A549 (cell line): ENCODE measurements around the gene ZNF789. TPM values are rescaled to one million over a fixed set of nuclear protein-coding genes. Genes with fewer than 3 reads are reported as not detected.

Experiments used
- ATAC-seq, 2 experiments: fragments of 200-7000 bp in 1 of 2; fragments of >200 bp in 1 of 2; cut with Nextera tagmentation in 1 of 2; cut with Tn5 transposase in 1 of 2; 3 replicates each; pipeline versions ENCODE4 v1.8.0 to v1.9.1; 2018 to 2020; ENCODE audit warnings: mild to moderate bottlenecking in 1 of 2, moderate library complexity in 1 of 2
- CTCF ChIA-PET: fragments of 300-600 bp; sonication (Branson Sonifier 250); formaldehyde crosslinking; extraction: SDS; loops from one replicate; lab custom pipeline; 2021; ENCODE audit warnings: antibody characterized with exemption, inconsistent platforms; lab: Yijun Ruan, JAX
- POLR2A ChIA-PET: fragments of 350-600 bp; formaldehyde crosslinking; extraction: SDS; loops from one replicate; lab custom pipeline; 2021; ENCODE audit warnings: antibody characterized with exemption, inconsistent platforms; lab: Yijun Ruan, JAX
- DNase-seq, 2 experiments: peaks; one replicate each; pipeline versions ENCODE4 v3.0.0 to v3.0.0-alpha.2; 2011 to 2016; ENCODE audit warnings: low read depth in 1 of 2, low spot score in 1 of 2
- FAIRE-seq: peaks from 2 replicates; lab custom pipeline; 2011; peaks lifted over from hg19 to GRCh38; lab: Jason Lieb, UNC
- H3K27ac ChIP-seq, 2 experiments: fragments of >200 bp; sonication (Bioruptor Twin); formaldehyde crosslinking; 3 replicates each; pipeline ENCODE4 v1.5.1; 2016 to 2017
- H3K4me1 ChIP-seq: fragments of >200 bp; sonication (Bioruptor Twin); formaldehyde crosslinking; 3 replicates; pipeline ENCODE4 v1.6.1; 2016
- H3K4me2 ChIP-seq: fragments of >200 bp; sonication (Bioruptor Twin); formaldehyde crosslinking; 3 replicates; pipeline ENCODE4 v1.6.1; 2016
- H3K4me3 ChIP-seq: fragments of >200 bp; sonication (Bioruptor Twin); formaldehyde crosslinking; 3 replicates; pipeline ENCODE4 v1.5.1; 2016
- H3K9me3 ChIP-seq: fragments of >200 bp; sonication (Bioruptor Twin); formaldehyde crosslinking; 3 replicates; pipeline ENCODE4 v1.6.1; 2016
- CBX2 ChIP-seq: fragments of 200-600 bp; sonication (generic); IDR thresholded peaks from 2 replicates; pipeline ENCODE4 v1.6.1; 2016; ENCODE audit warnings: low read depth, mild to moderate bottlenecking, borderline replicate concordance
- CHD4 ChIP-seq: fragments of 200-600 bp; sonication (generic); IDR thresholded peaks from 2 replicates; pipeline ENCODE4 v1.6.1; 2016; ENCODE audit warnings: antibody characterized with exemption, mild to moderate bottlenecking, borderline replicate concordance
- EHF ChIP-seq: fragments of 250-450 bp; sonication (Bioruptor Pico); IDR thresholded peaks from 2 replicates; pipeline ENCODE4 v1.5.0; 2020; ENCODE audit warnings: mild to moderate bottlenecking
- FOSB ChIP-seq: fragments of 250-450 bp; sonication (Bioruptor Pico); IDR thresholded peaks from 2 replicates; pipeline ENCODE4 v1.5.0; 2020; ENCODE audit warnings: mild to moderate bottlenecking, moderate library complexity
- FOSL2 ChIP-seq, 2 experiments: fragments of 450-650 bp in 1 of 2; fragments of >200 bp in 1 of 2; sonication (Bioruptor Twin) in 1 of 2; formaldehyde crosslinking; IDR thresholded peaks; 2 replicates each; pipeline versions ENCODE4 v1.5.0 to v1.6.1; 2016 to 2020; ENCODE audit warnings: mild to moderate bottlenecking in 1 of 2, moderate library complexity in 1 of 2
- GATA3 ChIP-seq: IDR thresholded peaks from 2 replicates; pipeline ENCODE4 v1.6.1; 2012; ENCODE audit warnings: borderline replicate concordance
- HDAC2 ChIP-seq: fragments of 200-600 bp; sonication (generic); IDR thresholded peaks from 2 replicates; pipeline ENCODE4 v1.6.1; 2016
- HEYL ChIP-seq: fragments of 250-450 bp; sonication (Bioruptor Pico); IDR thresholded peaks from 2 replicates; pipeline ENCODE4 v1.8.0; 2021; ENCODE audit warnings: mild to moderate bottlenecking, moderate library complexity
- HOXA7 ChIP-seq: fragments of 250-450 bp; sonication (Bioruptor Pico); IDR thresholded peaks from 2 replicates; pipeline ENCODE4 v1.5.0; 2020; ENCODE audit warnings: mild to moderate bottlenecking, moderate library complexity
- HOXB5 ChIP-seq: fragments of 250-450 bp; sonication (Bioruptor Pico); IDR thresholded peaks from 2 replicates; pipeline ENCODE4 v1.5.0; 2020; ENCODE audit warnings: mild to moderate bottlenecking, moderate library complexity
- KDM5A ChIP-seq: fragments of 200-600 bp; sonication (generic); IDR thresholded peaks from 2 replicates; pipeline ENCODE4 v1.6.1; 2016; ENCODE audit warnings: antibody characterized with exemption, mild to moderate bottlenecking
- MYC ChIP-seq: IDR thresholded peaks from 2 replicates; pipeline ENCODE4 v1.6.1; 2012; ENCODE audit warnings: mild to moderate bottlenecking, inconsistent platforms, low read length, improper control_type of control experiment, borderline replicate concordance
- NR3C1 ChIP-seq: fragments of >200 bp; sonication (Bioruptor Twin); formaldehyde crosslinking; IDR thresholded peaks from 3 replicates; pipeline ENCODE4 v1.6.1; 2017
- POLR2A ChIP-seq: IDR thresholded peaks from 2 replicates; pipeline ENCODE4 v1.6.1; 2012; ENCODE audit warnings: mild to moderate bottlenecking, low read length
- RARB ChIP-seq: fragments of 250-450 bp; sonication (Bioruptor Pico); IDR thresholded peaks from 2 replicates; pipeline ENCODE4 v1.8.0; 2021; ENCODE audit warnings: mild to moderate bottlenecking, moderate library complexity
- RNF2 ChIP-seq: fragments of 200-600 bp; sonication (generic); IDR thresholded peaks from 2 replicates; pipeline ENCODE4 v1.6.1; 2016; ENCODE audit warnings: low read depth, mild to moderate bottlenecking, antibody characterized with exemption, moderate library complexity, borderline replicate concordance
- SMC3 ChIP-seq: fragments of >200 bp; sonication (Bioruptor Twin); formaldehyde crosslinking; IDR thresholded peaks from 3 replicates; pipeline ENCODE4 v1.6.1; 2018; ENCODE audit warnings: inconsistent platforms
- TP53 ChIP-seq: fragments of 250-450 bp; sonication (Bioruptor Pico); IDR thresholded peaks from 2 replicates; pipeline ENCODE4 v1.5.0; 2021; ENCODE audit warnings: mild to moderate bottlenecking, moderate library complexity
- ZC3H11A ChIP-seq: fragments of 450-650 bp; IDR thresholded peaks from 2 replicates; pipeline ENCODE4 v1.6.1; 2014; ENCODE audit warnings: antibody characterized with exemption, mild to moderate bottlenecking
- ZFP36 ChIP-seq: fragments of 450-650 bp; IDR thresholded peaks from 2 replicates; pipeline ENCODE4 v1.6.1; 2014; ENCODE audit warnings: borderline replicate concordance; ENCODE audit not compliant: partially characterized antibody
- ZNF302 ChIP-seq: fragments of 250-450 bp; sonication (Bioruptor Pico); IDR thresholded peaks from 2 replicates; pipeline ENCODE4 v1.9.0; 2021; ENCODE audit warnings: inconsistent platforms, mild to moderate bottlenecking, moderate library complexity
- WGBS: methylation state at CpG from one replicate; pipeline ENCODE4 v1.1.6; 2017; ENCODE audit errors: missing lambda C conversion rate; 5-methylcytosine and 5-hydroxymethylcytosine counted together
- polyA plus RNA-seq, 4 experiments: library from polyadenylated mRNA; depleted of rRNA in 3 of 4; stranded (reverse); fragments of >200 nt; fragmentation: RNase III in 1 of 4; extraction: RNeasy Plus Mini Kit Qiagen cat#74134 plus additional on column Dnase treatment in 1 of 4; gene quantifications; 2 replicates in 3 of 4; 3 replicates in 1 of 4; pipeline ENCODE4 v1.2.3, GENCODE V29; 2011 to 2017
- TF ChIP-seq, protein P1 (sequence below): fragments of 150-350 bp; IDR thresholded peaks from 2 replicates; pipeline ENCODE4 v1.6.1; 2014; ENCODE audit warnings: low read depth, mild to moderate bottlenecking, low read length
- TF ChIP-seq, protein P2 (sequence below): fragments of 200-600 bp; sonication (generic); IDR thresholded peaks from 2 replicates; pipeline ENCODE4 v1.6.1; 2016; ENCODE audit warnings: antibody characterized with exemption, mild to moderate bottlenecking, moderate library complexity
- TF ChIP-seq, protein P3 (sequence below): fragments of >200 bp; sonication (Bioruptor Twin); formaldehyde crosslinking; IDR thresholded peaks from 2 replicates; pipeline ENCODE4 v1.6.1; 2016
- TF ChIP-seq, protein P4 (sequence below): fragments of 250-450 bp; sonication (Bioruptor Pico); IDR thresholded peaks from 2 replicates; pipeline ENCODE4 v1.5.0; 2021; ENCODE audit warnings: mild to moderate bottlenecking, moderate library complexity, borderline replicate concordance

ZNF789 gene
- polyA plus RNA-seq, 2 of the 4 experiments (the other 2 are of a cell fraction): 7.5 to 11.6 TPM

DNA sequence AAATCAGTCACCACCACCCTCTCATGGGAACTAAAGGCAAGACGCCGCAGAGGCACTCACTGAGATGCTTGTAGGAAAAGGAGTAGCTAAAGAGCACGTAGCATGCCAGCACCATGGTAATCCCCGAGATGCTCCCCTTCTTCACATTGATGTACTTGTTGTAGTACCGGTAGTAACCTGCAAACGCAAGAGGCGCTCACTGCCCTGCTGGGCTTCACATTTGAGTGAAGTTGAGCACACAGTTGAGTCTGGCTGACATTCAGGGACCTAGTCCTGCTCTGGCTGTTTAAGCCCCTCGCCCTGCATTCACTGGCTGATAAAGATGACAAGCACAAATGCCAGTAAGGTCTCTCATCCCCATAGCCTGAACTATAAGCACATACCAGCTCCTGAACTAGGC, 13.6 kb upstream of the ZNF789 start (continued):
- TF ChIP-seq MYC: no peak
- TF ChIP-seq, all 56 proteins: peak for 2

DNA sequence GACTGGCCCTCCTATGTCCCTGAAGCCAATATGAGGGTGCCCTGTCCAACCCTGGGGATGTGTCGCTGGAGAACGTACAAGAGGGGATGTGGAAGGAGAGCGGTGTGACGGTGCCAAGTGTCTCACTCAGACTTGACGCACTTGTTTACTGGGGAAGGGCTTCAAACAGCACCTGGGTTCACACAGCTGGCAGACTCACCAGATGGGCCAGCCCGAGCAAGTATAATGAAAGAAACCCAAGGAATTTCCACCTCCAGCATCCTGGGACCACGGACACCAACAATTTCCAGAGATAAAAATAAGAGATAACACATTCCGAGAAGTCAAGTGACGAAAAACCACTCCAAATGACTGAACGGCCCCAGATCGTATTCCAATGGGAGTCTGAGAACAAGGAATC, 12.0 kb upstream of the ZNF789 start:
- Histone ChIP-seq H3K27ac (no peak overlapping the region), H3K4me1 (peaks cover 7% of the 10 kb centered on the region; the same call in 2 of the 3 replicates), H3K4me3 (no peak overlapping the region), H3K9me3 (no peaks in the 10 kb centered on the region), H3K4me2 (no peak overlapping the region)
- DNase-seq (no peak), ATAC-seq (no peak), FAIRE-seq (no peak)
- CTCF ChIA-PET: interaction anchor here (1.1 to 12.6 kb wide), 4 partner anchors 10 to 53 kb away, joined by 3 to 92 read pairs (median 3); no protein-coding TSS in a partner anchor
- POLR2A ChIA-PET: no interaction called here
- WGBS: 91% methylated on average over 11 of the region's 11 CpGs
- TF ChIP-seq, protein P1, sequence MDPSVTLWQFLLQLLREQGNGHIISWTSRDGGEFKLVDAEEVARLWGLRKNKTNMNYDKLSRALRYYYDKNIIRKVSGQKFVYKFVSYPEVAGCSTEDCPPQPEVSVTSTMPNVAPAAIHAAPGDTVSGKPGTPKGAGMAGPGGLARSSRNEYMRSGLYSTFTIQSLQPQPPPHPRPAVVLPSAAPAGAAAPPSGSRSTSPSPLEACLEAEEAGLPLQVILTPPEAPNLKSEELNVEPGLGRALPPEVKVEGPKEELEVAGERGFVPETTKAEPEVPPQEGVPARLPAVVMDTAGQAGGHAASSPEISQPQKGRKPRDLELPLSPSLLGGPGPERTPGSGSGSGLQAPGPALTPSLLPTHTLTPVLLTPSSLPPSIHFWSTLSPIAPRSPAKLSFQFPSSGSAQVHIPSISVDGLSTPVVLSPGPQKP: no peak
- TF ChIP-seq RARB (CRISPR knock-in tag) (no peak), HOXA7 (CRISPR knock-in tag) (no peak), GATA3 (no peak), HOXB5 (CRISPR knock-in tag) (no peak), TP53 (no peak), NR3C1 (no peak), FOSL2 (IDR thresholded peaks at IDR 0.05) (no peak), FOSL2 (CRISPR knock-in tag; IDR thresholded peaks at IDR 0.05) (no peak), EHF (CRISPR knock-in tag) (no peak), CBX2 (no peak), FOSB (CRISPR knock-in tag) (no peak), HDAC2 (no peak), HEYL (CRISPR knock-in tag) (no peak), ZNF302 (CRISPR knock-in tag) (no peak), SMC3 (no peak), POLR2A (no peak)
- TF ChIP-seq, protein P2, sequence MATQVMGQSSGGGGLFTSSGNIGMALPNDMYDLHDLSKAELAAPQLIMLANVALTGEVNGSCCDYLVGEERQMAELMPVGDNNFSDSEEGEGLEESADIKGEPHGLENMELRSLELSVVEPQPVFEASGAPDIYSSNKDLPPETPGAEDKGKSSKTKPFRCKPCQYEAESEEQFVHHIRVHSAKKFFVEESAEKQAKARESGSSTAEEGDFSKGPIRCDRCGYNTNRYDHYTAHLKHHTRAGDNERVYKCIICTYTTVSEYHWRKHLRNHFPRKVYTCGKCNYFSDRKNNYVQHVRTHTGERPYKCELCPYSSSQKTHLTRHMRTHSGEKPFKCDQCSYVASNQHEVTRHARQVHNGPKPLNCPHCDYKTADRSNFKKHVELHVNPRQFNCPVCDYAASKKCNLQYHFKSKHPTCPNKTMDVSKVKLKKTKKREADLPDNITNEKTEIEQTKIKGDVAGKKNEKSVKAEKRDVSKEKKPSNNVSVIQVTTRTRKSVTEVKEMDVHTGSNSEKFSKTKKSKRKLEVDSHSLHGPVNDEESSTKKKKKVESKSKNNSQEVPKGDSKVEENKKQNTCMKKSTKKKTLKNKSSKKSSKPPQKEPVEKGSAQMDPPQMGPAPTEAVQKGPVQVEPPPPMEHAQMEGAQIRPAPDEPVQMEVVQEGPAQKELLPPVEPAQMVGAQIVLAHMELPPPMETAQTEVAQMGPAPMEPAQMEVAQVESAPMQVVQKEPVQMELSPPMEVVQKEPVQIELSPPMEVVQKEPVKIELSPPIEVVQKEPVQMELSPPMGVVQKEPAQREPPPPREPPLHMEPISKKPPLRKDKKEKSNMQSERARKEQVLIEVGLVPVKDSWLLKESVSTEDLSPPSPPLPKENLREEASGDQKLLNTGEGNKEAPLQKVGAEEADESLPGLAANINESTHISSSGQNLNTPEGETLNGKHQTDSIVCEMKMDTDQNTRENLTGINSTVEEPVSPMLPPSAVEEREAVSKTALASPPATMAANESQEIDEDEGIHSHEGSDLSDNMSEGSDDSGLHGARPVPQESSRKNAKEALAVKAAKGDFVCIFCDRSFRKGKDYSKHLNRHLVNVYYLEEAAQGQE: no peak
- TF ChIP-seq, protein P3, sequence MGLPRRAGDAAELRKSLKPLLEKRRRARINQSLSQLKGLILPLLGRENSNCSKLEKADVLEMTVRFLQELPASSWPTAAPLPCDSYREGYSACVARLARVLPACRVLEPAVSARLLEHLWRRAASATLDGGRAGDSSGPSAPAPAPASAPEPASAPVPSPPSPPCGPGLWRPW: no peak
- TF ChIP-seq, protein P4, sequence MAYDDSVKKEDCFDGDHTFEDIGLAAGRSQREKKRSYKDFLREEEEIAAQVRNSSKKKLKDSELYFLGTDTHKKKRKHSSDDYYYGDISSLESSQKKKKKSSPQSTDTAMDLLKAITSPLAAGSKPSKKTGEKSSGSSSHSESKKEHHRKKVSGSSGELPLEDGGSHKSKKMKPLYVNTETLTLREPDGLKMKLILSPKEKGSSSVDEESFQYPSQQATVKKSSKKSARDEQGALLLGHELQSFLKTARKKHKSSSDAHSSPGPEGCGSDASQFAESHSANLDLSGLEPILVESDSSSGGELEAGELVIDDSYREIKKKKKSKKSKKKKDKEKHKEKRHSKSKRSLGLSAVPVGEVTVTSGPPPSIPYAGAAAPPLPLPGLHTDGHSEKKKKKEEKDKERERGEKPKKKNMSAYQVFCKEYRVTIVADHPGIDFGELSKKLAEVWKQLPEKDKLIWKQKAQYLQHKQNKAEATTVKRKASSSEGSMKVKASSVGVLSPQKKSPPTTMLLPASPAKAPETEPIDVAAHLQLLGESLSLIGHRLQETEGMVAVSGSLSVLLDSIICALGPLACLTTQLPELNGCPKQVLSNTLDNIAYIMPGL: no peak

DNA sequence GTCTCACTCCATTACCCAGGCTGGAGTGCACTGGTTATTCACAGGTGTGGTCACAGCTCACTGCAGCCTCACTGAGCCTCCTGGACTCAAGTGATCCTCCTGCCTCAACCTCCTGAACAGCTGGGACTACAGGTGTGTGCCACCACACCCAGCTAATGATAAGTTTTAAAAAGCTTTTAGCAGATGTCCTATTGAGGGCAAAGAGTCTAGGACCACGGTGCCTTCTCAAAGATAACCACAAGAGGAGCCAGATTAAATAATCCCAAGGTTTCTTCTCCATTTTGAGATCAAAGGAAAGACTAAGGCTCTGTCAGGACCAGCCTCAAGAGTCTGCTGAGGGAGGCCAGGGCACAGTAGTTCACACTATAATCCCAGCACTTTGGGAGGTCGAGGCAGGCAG, 11.5 kb upstream of the ZNF789 start:
- no peak overlapping the region for H3K27ac ChIP-seq
- H3K4me1 ChIP-seq: peaks cover 7% of the 10 kb centered on the region; the same call in 2 of the 3 replicates
- ChIA-PET POLR2A (no interaction called here), CTCF (interaction anchor here (1.1 to 12.6 kb wide), 3 partner anchors 9 to 54 kb away, joined by 3 to 92 read pairs (median 3); no protein-coding TSS in a partner anchor)
- WGBS: 55% methylated on average over 2 of the region's 2 CpGs
- DNase-seq (no peak), FAIRE-seq (no peak), ATAC-seq (no peak)
- H3K4me3 ChIP-seq: no peak overlapping the region
- no peak overlapping the region for H3K4me2 ChIP-seq
- H3K9me3 ChIP-seq: no peaks in the 10 kb centered on the region
- TF ChIP-seq HEYL (CRISPR knock-in tag) (no peak), CHD4 (no peak), ZNF302 (CRISPR knock-in tag) (no peak), TP53 (no peak), RNF2 (no peak), FOSL2 (IDR thresholded peaks at IDR 0.05) (no peak), FOSL2 (CRISPR knock-in tag; IDR thresholded peaks at IDR 0.05) (no peak), ZC3H11A (no peak), ZFP36 (no peak), KDM5A (no peak), HOXA7 (CRISPR knock-in tag) (no peak), FOSB (CRISPR knock-in tag) (no peak)
- TF ChIP-seq, protein P2: no peak
